Iris pigment epithelial cell (primary cell): ENCODE results near the gene MGRN1.

Experiments
- DNase-seq: peaks from one replicate; pipeline ENCODE4 v3.0.0-alpha.2; 2011; ENCODE audit warnings: low read depth

Gene MGRN1

DNA sequence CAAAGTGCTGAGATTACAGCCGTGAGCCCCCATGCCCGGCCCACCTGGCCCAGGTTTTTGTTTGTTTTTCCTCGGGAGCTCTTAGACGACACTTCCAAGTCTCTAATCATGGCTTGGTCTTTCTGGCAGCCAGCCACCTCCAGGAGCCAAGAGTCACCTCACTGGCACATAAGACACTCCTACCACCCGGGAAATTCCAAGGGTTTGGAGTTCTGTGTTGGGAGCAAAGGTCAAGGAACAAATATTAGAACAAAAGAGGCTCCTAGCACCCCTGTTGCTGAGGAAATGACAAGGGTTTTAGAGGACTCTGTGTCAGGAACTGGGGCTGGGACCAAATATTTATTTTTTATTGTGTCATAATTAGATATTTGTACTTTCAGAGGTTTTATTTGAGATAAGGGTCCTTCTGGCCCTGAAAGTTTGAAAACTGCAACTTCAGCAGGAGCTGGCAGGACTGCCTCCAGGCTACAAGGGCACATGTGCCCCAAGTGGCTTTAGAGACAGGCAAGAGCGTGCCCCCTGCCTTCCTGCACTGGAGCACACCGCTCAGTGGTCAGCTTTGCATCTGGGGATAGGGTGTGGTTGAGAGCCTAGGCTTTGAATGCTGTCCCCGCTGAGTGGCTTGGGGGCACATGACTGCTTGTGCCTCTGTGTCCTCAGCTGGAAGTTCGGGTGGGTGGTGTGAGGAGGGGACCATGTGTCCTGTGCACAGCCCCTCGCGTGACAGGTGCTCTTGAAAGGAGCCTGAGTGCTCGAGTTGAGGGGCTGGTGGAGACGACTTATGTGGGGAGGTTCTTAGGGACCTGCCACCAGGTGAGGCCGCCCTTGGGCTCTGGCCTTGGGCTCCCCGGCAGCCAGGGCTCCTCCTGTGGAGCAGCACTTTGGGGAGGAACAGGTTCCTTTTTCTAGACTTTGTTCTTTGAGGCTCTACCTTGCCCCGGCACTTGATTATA is 29.7 kb downstream of the MGRN1 start:
- DNase-seq, result no peak

DNA sequence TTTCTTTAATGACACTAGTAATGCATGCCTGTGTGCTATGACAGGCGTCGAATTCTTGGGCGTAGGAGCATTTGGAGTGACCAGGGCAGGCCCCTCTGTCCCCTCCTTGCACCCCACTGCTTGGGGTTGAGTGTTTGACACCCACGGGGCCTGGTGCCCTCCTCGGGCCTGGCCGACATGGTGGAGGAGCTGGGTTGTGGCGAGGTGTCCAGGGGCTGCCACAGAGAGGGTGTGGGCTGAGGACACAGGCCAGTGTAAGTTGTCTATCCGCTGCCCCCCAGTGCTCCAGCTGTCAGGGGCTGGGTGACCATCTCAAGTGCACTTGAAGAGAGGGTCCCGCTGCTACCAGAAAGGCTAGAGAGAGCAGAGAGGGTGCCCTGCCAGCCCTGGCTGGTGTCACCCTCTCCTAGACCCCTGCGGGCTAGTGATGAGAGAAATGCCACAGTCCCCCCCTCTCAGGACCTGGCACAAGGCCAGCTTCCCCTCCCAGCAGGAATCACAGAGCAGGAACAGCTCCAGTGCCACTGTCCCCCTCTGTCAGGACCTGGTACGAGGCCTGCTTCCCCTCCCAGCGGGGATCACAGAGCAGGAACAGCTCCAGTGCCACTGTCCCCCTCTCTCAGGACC is 30.5 kb downstream of the MGRN1 start:
- DNase-seq, result no peak

DNA sequence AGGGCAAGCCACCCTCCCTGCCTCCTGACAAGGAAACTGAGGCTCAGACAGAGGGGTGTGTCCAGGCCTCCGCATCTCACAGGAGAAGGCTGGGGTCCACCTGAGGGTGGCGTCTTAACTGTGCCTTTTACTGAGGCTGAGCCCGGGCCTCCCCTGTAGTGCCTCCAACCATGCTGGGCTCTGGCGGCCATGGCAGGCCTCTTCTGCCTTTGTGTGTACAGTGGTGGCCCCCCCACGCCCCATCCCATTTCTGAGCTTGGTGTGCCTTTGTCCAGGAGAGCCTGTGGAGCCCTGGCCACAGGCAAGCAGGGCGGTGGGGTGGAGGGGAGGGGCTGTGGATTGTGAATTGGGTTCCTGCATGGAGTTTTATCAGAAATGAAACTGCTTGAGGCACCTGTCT is 31.2 kb downstream of the MGRN1 start:
- DNase-seq, result no peak

DNA sequence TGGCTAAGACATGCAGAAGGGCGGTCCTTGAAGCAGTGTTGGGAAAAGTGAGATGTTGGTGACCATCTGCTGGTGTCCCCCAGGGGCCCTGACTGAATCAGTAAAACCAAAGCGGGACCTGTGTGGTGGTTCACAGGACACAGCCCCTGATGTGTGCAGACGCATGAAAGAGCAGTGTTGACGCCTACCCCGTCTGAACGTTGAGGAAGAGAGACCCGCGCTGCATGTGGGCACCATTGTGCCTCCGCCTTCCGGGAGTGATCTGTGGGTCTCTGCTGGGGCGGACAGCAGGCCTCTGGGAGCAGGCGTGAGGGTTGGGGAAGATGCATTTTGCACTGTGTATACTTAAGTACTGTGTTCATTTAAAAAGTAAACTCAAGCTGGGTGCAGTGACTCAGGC is 31.6 kb downstream of the MGRN1 start:
- DNase-seq, result no peak

DNA sequence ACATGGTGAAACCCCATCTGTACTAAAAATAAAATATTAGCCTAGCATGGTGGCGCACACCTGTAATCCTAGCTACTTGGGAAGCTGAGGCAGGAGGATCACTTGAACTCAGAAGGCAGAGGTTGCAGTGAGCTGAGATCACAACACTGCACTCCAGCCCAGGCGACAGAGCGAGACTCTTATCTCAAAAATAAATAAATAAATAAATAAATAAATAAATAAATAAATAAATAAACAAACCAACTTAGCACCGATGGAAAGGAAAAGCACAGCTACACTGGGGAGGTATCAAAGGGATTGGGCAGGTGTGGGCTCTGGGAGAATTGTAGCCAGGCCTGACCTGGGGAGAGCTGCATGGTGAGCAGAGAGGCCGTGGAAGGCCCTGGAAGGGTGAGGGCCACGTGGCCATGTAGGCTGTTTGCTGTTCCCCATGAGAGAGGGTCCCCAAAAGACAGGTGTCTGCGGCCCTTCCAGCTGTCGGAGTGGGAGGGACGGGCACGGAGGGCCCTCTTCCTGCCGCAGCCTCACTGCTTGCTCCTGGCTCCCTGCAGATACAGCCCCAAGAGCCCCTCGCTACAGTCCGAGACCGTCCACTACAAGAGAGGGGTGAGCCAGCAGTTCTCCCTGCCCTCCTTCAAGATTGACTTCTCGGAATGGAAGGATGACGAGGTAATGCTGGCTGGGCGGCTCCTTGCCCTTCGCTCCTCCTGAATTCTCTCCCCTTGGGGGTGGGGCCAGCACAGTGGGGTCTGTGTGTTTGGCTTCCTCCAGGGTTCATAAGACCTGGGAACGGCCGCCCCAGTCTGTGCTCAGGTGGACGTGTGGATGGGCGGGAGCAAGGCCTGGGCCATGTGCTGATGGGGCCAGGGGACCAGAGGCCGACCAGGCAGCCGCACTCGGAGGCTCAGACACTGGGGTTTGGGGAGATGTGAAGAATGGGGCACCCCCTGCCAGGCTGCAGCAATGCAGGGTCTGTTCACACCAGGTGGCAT is 32.4 kb downstream of the MGRN1 start:
- no peak for DNase-seq

DNA sequence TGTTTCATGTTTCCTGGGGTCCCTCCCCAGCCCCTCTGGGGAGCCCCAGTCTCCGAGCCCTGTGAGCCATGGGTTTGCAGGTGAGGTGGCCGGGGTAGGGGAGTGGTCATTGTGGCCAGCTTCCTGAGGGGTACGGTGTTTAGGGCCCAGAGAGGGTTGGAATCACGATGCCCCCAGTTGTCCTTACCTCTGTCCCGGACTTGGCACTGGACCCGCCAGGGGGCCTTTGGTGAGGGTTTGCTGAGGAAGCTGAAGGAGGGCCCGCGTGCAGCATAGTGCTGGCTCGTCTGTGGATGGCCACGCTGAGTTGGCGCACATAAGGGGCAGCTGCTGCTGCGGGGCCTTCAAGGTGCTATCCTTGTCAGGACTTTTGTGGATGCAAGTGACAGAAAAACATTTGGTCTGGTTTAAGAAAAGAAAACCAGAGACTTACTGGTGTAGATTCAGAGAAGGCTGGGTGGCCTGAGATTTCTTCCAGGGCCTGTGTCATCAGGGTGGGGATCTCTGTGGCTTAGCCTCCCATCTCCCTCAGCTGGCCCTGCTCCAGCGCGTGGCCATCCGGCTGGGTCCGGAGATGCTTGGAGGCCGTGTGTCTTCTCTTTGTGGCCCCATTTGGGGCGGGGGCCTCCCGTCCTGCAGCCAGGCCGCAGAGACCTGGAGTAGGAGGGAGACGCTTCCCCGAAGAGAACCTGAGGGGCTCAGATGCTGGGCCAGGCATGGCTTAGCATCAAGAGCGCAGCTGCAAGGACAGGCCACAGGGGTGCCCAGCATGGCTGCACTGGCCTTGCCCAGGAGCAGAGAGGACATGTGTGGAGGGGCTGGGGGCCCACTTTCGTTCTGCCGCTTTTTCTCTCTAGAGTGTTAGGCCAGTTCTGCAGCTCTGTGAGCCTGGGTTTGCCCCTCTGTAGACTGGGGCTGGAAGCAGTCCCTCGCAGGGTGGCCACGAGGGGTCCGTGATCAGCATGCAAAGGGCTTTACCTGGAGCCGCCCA is 35.0 kb downstream of the MGRN1 start:
- no peak for DNase-seq

DNA sequence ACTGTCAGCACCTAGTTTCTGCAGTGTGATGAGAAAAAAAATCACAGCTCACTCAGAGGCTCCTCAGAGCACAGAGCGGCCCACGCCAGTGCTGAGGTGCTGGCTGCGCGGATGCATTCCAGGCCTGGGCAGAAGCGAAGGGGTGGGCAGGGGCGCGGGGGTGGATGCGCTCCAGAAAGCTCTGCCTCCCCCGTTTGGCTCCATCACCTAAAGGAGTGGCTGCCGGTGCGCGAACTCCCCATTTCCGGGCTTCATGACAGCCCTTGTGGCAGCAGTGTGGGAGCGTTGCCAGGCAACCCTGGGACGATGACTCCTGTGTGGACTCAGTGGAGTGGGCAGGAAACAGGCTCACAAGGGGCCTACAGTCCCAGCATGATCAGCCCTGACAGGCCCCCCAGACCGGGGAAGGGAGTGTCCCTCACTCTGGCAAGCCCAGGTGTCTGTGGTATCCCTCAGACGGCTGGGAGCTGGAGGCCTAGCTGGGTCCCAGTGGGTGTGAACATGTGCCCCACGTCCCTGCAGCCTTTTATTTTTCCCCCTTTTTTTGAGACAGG is 35.9 kb downstream of the MGRN1 start:
- peak; percentile 65 for DNase-seq

DNA sequence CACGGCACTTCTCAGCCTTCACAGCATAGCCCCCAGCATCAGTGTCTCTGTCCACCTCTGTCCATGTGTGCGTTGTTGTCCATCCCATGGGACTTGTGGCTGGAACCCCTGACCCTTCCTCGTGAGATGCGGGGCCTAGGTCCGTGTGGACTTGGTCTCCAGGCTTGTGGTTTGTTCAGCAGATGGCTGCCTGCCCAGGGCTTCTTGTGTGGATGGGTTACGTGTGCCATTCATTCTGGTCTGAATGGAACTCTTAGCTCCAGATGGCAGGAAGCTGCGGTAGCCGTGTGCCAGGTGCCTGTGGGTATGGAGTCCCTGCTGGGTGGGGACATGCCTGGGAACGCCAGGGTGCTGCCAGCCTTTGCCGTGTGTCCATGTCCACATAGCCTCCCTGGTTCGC is 37.0 kb downstream of the MGRN1 start:
- DNase-seq, result no peak

DNA sequence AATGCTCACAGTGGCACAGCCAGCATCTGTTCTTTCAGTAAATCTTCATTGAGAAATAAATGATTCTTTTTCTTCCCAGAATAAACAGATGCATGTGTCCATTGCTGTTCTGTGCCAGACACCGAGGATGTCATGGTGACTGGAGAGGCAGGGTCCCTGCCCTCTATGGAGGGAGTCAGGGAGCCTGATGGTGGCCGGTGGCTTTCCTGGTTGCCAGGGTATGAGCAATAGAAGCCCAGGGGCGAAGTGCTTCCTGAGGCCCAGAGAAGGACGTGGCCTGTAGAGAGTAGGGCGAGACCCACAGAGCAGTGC is 38.8 kb downstream of the MGRN1 start:
- DNase-seq, result no peak

DNA sequence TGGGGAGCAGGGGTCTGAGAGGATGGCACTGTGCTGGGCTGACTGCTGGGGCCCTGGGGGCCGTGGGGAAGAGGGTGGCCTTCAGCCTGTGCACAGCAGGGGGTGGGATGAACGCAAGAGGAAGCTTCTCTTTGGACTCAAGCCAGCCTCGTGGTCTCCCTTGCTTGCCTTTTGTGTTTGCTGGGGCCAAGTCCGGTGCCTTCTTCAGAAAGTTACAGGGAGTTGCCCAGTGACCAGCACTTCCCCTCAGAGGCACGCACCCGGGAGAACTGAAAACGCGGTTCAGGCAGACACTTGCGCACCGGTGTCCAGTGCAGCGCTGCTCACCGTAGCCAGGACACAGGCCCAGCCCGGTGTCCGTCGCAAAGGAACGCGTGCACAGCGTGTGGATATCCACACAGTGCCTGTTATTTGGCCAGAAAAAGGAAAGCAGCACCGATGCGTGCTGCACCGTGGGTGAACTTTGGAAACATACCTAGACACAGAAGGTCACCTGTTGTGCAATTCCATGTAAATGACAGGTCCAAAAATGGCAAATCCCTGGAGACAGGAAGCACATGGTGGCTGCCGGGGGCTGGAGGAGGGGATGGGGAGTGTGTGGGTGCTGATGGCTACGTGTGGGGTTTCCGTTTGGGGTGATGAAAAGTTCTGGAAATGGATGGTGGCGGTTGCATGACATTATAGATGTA is 39.3 kb downstream of the MGRN1 start:
- peak; percentile 57 for DNase-seq

DNA sequence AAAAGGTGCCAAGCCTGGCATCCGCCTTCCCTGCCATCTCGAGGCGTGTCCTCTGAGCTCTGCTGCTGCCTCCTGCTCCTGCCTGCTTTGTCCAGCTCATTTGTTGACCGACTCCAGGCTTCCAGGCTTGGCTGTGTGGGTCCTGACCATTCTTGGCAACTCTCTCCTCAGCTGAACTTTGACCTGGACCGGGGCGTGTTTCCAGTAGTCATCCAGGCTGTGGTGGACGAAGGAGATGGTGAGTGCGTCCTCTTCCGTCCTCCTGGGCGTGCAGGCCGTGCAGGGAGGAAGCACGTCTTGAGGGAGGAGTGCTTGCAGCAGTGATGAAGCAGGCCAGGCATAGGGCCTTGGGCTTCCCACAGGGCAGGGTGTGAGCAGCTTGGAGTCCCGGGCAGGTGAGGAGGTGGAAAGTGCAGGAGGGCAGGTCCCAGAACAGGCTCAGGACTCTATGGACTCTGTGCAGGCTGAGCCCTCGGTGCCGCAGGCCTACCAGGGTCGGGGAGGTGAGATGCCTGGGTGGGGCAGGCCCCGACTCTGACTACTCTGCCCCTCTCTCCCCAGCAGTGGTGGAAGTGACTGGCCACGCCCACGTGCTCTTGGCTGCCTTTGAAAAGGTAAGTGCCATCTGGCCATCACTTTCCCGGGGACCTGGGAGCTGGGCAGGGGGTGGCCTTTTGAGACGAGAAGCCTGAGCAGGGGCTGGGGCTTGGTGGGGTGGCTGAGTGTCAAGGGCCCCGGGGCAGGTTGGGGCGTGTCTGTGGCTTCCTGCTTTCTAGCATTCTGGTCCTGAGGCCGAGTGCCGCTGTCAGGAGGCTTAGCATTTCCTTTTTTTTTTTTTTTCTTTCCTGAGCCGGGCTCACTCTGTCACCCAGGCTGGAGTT is 40.2 kb downstream of the MGRN1 start:
- no peak for DNase-seq

DNA sequence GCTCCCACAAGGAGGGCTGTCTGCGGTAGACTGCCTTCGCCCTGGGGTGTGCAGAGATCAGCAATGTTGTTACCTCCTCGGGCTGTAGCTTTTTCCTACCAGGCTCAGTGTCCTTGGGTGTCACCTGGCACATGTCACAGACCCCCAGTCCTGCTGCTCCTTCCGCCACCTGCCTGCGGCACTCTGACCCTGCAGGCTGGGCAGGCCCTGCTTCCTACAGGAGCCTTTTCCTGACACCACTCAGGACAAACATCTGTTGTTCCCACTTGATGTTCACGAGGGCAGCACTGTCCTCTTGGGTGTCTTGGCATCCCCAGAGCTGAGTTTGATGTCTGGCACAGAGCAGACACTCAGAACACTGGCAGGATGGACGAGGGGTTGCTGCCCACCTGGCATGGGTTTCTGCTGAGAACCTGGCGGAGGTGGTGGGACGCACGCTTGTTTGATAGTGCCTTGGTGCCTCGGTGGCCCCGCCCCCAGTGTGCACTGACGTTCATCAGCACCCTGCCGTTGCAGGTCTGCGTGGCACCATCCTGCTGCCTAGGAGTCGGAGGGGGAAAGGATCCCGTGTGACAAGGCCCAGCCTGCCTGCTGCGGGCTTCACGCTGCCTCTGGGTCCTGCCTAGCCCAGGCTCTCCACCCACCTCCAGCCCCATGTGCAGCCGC is 42.0 kb downstream of the MGRN1 start:
- DNase-seq, result no peak

DNA sequence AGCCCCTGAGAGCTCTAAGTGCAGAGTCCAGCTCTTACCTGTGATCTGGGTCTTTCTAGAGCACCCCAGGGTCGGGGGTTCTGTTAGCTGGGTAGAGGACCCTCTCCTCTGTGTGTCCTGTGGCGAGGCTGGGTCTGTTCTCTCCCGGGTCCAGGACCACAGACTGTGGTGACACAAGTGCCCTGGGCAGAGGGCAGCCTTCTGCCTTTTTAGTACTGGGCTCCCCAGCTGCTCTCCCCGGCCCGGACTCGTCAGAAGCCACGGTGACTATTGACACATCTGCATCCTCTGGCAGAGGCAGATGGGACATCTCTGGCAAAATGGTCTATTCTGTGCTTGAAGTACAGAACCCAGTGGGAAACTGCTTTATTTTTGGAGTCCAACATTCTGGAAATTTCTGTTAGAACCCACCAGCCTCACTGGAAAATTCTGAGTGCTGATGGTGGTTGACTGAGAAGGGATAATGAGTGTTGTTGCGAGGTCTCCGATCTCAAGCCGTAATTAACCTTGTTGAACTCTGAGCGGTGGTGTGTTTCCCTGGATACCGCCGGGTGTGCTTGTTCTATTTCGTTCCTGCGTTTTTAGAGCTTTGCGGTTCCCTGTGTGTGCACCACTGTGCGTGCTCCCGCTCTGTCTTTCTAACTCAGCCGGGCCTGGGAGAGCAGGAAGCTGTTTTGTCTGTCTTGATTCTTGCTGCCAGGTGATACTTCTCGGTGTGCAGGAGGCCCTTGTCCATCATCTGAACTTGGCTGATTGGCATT is 42.8 kb downstream of the MGRN1 start:
- DNase-seq, result no peak

DNA sequence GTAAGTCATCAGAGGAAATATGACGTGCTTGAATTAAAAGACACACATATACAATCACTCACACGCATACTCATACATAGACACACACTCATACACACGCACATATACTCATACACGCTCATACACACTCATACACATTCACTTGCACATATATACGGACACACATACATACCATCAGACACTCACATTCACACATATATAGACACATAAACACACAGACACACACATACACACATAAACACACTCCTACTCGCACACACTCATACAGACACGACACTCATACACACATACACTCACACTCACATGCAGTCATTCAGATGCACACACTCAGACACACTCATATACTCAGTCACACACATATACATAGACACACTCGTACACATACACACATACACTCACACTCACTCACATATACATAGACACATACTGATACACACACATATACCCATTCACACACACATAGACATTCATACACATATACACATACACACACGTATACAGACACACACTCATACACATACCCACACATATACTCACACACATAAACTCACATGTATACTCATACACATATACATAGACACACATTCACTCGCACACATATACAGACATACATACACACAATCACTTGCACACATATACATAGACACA is 43.8 kb downstream of the MGRN1 start:
- no peak for DNase-seq

DNA sequence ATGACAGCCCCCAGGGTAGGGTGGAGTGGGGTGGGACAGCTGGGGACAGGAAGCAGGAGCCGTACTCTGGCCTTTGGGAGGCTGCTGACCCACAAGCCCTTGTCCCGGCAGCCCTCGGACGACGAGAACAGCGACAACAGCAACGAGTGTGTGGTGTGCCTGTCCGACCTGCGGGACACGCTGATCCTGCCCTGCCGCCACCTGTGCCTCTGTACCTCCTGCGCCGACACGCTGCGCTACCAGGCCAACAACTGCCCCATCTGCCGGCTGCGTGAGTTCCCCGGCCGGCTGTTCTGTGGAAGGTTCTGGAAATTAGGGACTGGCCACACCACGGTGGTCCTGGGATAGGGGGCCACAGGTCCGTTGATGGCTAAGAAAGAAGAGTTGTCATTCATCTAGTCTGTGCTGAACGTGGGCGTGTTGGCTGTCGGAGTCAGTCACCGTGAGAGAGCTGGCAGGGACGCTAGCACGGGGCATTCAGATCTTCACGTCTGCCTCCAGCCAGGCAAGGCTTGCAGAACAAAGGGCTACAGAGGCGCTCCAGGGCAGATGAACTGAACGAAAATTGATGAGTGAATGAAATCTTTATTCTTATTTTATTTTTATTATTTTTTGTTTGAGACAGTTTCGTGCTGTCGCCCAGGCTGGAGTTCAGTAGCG is 48.9 kb downstream of the MGRN1 start:
- no peak for DNase-seq

DNA sequence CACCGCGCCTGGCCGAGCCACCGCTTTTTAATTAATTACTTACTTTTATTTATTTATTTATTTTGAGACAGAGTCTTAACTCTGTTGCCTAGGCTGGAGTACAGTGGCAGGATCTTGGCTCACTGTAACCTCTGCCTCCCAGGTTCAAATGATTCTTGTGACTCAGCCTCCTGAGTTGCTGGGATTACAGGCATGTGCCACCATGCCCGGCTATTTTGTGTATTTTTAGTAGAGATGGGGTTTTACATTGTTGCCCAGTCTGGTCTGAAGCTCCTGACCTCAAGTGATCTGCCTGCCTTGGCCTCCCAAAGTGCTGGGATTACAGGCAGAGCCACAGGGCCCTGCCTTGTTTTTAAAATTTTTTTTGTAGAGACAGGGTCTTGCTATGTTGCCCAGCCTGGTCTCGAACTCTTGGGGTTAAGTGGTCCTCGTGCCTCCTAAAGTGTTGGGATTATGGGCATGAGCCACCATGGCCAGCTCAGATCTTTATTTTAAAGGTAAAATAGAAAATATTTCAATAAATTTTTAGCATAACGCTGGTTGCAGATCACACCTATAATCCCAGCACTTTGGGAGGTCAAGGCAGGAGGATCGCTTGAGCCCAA is 50.4 kb downstream of the MGRN1 start:
- no peak for DNase-seq
